K562 treated with DMSO at 1 percent for 24 hours (cell line): ENCODE measurements around the gene PLEKHA6. TPM values are rescaled to one million over a fixed set of nuclear protein-coding genes. Genes with fewer than 3 reads are reported as not detected.

Experiments
- total RNA-seq: library from RNA; unstranded; fragments of 300-600 nt; gene quantifications from 2 replicates; pipeline ENCODE4 v1.2.3, GENCODE V29; 2022; ENCODE audit warnings: low read depth; ENCODE audit not compliant: insufficient read depth

Gene PLEKHA6, protein sequence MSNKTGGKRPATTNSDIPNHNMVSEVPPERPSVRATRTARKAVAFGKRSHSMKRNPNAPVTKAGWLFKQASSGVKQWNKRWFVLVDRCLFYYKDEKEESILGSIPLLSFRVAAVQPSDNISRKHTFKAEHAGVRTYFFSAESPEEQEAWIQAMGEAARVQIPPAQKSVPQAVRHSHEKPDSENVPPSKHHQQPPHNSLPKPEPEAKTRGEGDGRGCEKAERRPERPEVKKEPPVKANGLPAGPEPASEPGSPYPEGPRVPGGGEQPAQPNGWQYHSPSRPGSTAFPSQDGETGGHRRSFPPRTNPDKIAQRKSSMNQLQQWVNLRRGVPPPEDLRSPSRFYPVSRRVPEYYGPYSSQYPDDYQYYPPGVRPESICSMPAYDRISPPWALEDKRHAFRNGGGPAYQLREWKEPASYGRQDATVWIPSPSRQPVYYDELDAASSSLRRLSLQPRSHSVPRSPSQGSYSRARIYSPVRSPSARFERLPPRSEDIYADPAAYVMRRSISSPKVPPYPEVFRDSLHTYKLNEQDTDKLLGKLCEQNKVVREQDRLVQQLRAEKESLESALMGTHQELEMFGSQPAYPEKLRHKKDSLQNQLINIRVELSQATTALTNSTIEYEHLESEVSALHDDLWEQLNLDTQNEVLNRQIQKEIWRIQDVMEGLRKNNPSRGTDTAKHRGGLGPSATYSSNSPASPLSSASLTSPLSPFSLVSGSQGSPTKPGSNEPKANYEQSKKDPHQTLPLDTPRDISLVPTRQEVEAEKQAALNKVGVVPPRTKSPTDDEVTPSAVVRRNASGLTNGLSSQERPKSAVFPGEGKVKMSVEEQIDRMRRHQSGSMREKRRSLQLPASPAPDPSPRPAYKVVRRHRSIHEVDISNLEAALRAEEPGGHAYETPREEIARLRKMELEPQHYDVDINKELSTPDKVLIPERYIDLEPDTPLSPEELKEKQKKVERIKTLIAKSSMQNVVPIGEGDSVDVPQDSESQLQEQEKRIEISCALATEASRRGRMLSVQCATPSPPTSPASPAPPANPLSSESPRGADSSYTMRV
- 0.49 and 0.88 TPM in 2 replicates for total RNA-seq

DNA sequence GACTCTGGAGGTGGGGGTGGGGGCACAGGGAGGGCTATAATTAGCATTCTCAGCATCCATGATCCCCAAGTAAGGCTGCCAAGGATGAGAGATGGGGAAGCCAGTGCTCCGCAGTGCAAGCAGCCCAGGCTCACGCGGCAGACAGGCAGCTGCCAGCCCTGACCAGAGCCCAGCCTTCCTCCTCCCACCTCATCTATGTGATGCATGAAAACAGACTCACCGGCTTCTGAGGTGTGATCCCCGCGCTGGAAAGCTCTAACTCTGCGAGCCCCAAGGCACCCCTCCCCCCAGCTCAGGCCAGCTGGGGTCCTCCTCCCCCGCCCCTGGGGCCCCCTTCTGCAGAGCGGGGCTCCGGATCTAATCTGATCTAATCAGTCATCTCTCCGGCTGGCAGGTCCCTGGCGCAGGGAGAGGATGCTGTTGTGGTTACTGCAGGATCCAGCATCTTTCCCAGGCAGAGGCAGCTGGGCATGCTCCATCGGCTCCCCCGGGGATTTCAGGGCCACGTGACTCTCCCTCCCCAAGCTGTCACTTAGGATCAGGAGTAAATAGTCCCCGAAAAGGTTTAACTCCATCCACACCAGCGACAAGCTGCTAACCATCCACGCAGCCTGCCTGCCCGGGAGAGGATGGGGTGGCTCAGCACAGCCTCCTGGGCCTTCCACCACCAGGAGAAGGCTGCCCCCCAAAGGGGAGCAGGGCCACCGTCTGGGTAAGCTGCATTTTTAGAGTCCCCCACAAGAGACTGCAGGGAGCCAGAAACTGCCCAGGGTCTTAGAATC lies at the start of gene PLEKHA6:
Gene PLEKHA6, minus strand, starts transcription at position 456 of the 782 bp plus-strand sequence. CDS start 86,202 bp downstream, outside the sequence.

DNA sequence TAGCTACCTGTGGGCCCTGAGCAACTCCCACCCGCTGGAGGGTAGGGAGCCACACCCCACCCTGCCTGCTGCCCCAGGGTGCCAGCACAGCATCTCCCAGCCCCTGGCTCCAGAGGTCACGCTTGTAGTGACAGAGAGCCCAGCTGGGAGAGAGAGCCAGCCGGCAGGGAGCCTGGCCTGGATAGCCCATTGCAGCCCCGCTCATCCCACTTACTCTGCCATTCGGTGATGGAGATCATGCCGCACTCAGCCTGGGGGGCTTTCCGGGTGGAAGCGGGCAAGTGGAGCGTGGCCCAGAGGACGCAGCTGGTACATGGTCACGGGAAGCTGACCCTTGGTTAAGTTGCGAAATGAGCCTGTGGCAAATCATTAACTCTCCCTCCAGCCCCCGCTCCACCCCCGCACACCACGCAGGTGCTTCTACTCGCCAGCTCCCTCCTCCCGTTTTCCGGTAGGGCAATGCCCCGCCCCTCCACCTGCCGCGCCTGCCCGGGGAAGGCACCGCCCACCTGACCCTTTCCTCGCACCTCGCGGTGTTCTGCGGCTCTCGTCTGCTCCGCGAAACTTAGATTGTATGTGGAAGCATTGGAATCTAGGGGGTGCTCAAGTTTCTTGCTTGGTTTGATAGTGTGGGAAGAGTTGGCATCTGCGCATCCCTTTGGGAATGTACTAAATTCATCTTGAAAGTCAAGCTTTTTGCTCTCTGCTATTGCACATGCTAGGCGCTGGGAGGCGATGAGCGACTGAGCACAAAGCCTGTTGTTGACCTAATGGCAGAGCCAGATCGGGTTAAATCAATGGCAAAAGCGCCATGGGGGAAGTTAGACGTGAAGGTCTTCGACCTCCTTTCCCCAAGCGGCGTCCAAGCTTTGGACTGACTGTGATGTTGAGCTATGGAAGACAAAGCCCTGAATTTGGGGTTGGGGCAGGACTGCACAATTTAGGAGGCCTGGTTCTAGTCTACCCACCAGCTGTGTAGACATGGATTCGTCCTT lies 145.8 kb downstream of the PLEKHA6 start, which contains the start of gene GOLT1A:
Gene GOLT1A, minus strand, starts transcription at position 321 of the 995 bp plus-strand sequence. Its CDS starts 82 bp downstream, at position 239.

DNA sequence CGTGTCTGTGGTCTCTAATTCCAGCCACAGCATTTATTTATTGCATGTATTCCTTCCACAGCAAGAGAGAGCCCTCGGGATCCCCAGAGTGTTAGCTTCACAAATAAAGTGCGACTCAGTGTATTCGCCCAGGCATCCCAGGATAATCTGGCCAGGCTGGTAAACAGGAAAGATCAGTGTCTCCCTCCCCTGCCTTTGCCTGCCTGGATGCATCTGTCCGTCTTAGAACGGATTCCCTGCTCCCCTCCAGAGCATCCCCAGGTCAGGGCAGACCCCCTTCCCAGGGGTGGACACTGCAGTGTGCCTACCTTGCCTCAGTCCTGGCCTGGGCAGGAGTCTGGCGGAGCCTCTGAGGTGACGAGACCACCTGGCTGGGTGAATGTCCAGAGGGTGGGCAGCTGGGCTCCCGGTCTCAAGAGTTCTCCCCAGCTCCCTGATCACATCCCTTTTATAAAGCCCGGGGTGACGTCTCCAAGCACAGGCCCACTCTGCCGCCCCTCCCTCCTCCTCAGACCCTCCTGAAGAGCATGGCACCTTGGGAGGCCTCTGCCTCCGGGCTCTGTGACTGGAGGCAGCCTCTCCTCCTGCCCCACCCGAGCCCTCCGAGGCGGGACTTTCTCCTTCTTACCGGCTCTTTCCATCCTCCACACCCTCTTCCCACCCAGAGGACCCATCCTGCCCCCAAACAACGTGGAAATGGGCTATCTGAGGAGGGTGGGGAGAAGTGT lies 163.5 kb downstream of the PLEKHA6 start, which contains the start of gene KISS1:
Gene KISS1, minus strand, starts transcription at position 424 of the 728 bp plus-strand sequence. CDS start 3,615 bp downstream, outside the sequence.

Other genes starting within 250 kb of the PLEKHA6 start
- 0.17 TPM in 1 of 2 replicates, not detected in the other for gene ETNK2, start 207.9 kb downstream of the PLEKHA6 start, total RNA-seq
- gene REN, start 193.6 kb downstream of the PLEKHA6 start, total RNA-seq, result 0.32 TPM in 1 of 2 replicates, not detected in the other
- gene KISS1, start 163.4 kb downstream of the PLEKHA6 start, total RNA-seq, result not detected in 2 replicates
- gene GOLT1A, start 145.9 kb downstream of the PLEKHA6 start, total RNA-seq, result not detected in 2 replicates
- 29.6 and 31.5 TPM in 2 replicates for gene PPP1R15B, start 51.9 kb upstream of the PLEKHA6 start, total RNA-seq
- 3.5 and 4.1 TPM in 2 replicates for gene PIK3C2B, start 134.9 kb upstream of the PLEKHA6 start, total RNA-seq
- 3.5 and 4.0 TPM in 2 replicates for gene MDM4, start 156.5 kb upstream of the PLEKHA6 start, total RNA-seq